CD4-positive, alpha-beta T cell treated with Interleukin-17A for 4 hours (primary cell): Measurements from ENCODE around the gene CRTAC1.
A peak's percentile ranks its signal among the peaks of the same experiment; 100 is the strongest.

ENCODE experiments used
- DNase-seq: peaks from one replicate; pipeline ENCODE4 v3.0.0-alpha.2; 2020; ENCODE audit warnings: mixed read lengths

CRTAC1 gene

GRCh38 chr10:97894092-97894491 lies 136.3 kb downstream of the CRTAC1 start:
- DNase-seq: no peak

- DNase-seq: no peak
These were observed 137.5 kb downstream of the CRTAC1 start for GRCh38 chr10:97892939-97893338.

- DNase-seq: no peak
These were observed 137.9 kb downstream of the CRTAC1 start for GRCh38 chr10:97892506-97892905.

GRCh38 chr10:97891497-97892167 lies 138.8 kb downstream of the CRTAC1 start:
- DNase-seq: no peak

- no peak for DNase-seq
These were observed 140.8 kb downstream of the CRTAC1 start for GRCh38 chr10:97889461-97890265.

- no peak for DNase-seq
These were observed 141.7 kb downstream of the CRTAC1 start for GRCh38 chr10:97888641-97889262.

- DNase-seq: no peak
These were observed 142.3 kb downstream of the CRTAC1 start for GRCh38 chr10:97888134-97888533.

- no peak for DNase-seq
These were observed 143.0 kb downstream of the CRTAC1 start for GRCh38 chr10:97887399-97887798.

GRCh38 chr10:97886286-97886685 lies 144.1 kb downstream of the CRTAC1 start:
- DNase-seq: no peak

- no peak for DNase-seq
These were observed 147.3 kb downstream of the CRTAC1 start for GRCh38 chr10:97883092-97883485.

GRCh38 chr10:97882142-97883091 lies 148.0 kb downstream of the CRTAC1 start:
- no peak for DNase-seq

- DNase-seq: no peak
These were observed 150.3 kb downstream of the CRTAC1 start for GRCh38 chr10:97880109-97880508.

GRCh38 chr10:97879241-97879640 lies 151.2 kb downstream of the CRTAC1 start:
- no peak for DNase-seq

GRCh38 chr10:97876402-97876801 lies 154.0 kb downstream of the CRTAC1 start:
- no peak for DNase-seq

- no peak for DNase-seq
These were observed 155.0 kb downstream of the CRTAC1 start for GRCh38 chr10:97875391-97875790.

GRCh38 chr10:97874332-97874731 lies 156.1 kb downstream of the CRTAC1 start:
- DNase-seq: no peak

GRCh38 chr10:97873569-97873968 lies 156.9 kb downstream of the CRTAC1 start:
- DNase-seq: no peak

GRCh38 chr10:97870990-97871389 lies 159.4 kb downstream of the CRTAC1 start:
- DNase-seq: no peak

- DNase-seq: peak; percentile 85
These were observed 161.1 kb downstream of the CRTAC1 start for GRCh38 chr10:97869091-97870042.

- DNase-seq: no peak
These were observed 162.2 kb downstream of the CRTAC1 start for GRCh38 chr10:97868134-97868685.

GRCh38 chr10:97867220-97867800 lies 163.1 kb downstream of the CRTAC1 start:
- no peak for DNase-seq
